SU-DHL-6 (cell line): ENCODE data around the gene GVQW3.

Experiments used
- H2AFZ ChIP-seq: fragments of 200-600 bp; sonication (generic); 2 replicates; pipeline ENCODE4 v1.6.1; 2014; ENCODE audit warnings: low read depth, mild to moderate bottlenecking, moderate library complexity, mixed read lengths, antibody characterized with exemption, low read length; ENCODE audit not compliant: severe bottlenecking
- H3F3A ChIP-seq: fragments of 200-600 bp; shearing (Covaris generic); 2 replicates; pipeline ENCODE4 v1.6.0; 2016; ENCODE audit warnings: antibody characterized with exemption, mild to moderate bottlenecking; ENCODE audit not compliant: insufficient read depth
- H3K27ac ChIP-seq: fragments of 200-600 bp; sonication (generic); 2 replicates; pipeline ENCODE4 v1.5.1; 2016; ENCODE audit warnings: low read depth, mild to moderate bottlenecking, low read length, moderate library complexity, mixed read lengths
- H3K27me3 ChIP-seq: fragments of 200-600 bp; sonication (generic), shearing (Covaris generic); 2 replicates; pipeline ENCODE4 v1.6.0; 2014; ENCODE audit warnings: mild to moderate bottlenecking, low read length
- H3K36me3 ChIP-seq: fragments of 200-600 bp; sonication (generic); 2 replicates; pipeline ENCODE4 v1.6.1; 2014; ENCODE audit warnings: mild to moderate bottlenecking, low read length, mixed read lengths
- H3K4me2 ChIP-seq: fragments of 300-600, 200-600 bp; shearing (Covaris generic), sonication (generic); 2 replicates; pipeline ENCODE4 v1.6.0; 2014; ENCODE audit warnings: low read length, low read depth, mild to moderate bottlenecking; ENCODE audit not compliant: poor library complexity, severe bottlenecking
- H3K4me3 ChIP-seq: fragments of 200-600 bp; sonication (generic); 2 replicates; pipeline ENCODE4 v1.5.1; 2014; ENCODE audit warnings: antibody characterized with exemption, low read length, mild to moderate bottlenecking, mixed read lengths; ENCODE audit not compliant: insufficient read depth, poor library complexity, severe bottlenecking
- H3K79me2 ChIP-seq: fragments of 200-600 bp; sonication (generic); 2 replicates; pipeline ENCODE4 v1.6.1; 2014; ENCODE audit warnings: mild to moderate bottlenecking, low read length, moderate library complexity; ENCODE audit not compliant: insufficient read depth
- H3K9ac ChIP-seq: fragments of 200-600 bp; sonication (generic); 2 replicates; pipeline ENCODE4 v1.7.0; 2014; ENCODE audit warnings: mild to moderate bottlenecking, low read length
- H3K9me2 ChIP-seq: fragments of 200-600 bp; sonication (generic); replicated peaks from 2 replicates; pipeline ENCODE4 v1.6.1; 2014; ENCODE audit warnings: low read length; ENCODE audit not compliant: insufficient read depth
- H3K9me3 ChIP-seq: fragments of 200-600 bp; sonication (generic); 2 replicates; pipeline ENCODE4 v1.6.1; 2014; ENCODE audit warnings: low read length, mixed read lengths; ENCODE audit not compliant: insufficient read depth
- H4K20me1 ChIP-seq: fragments of 200-600 bp; sonication (generic); 2 replicates; pipeline ENCODE4 v1.6.1; 2014; ENCODE audit warnings: low read depth, mild to moderate bottlenecking, antibody characterized with exemption, low read length, moderate library complexity, mixed read lengths
- CTCF ChIP-seq: fragments of 200-600 bp; sonication (generic); IDR thresholded peaks from one replicate; pipeline ENCODE4 v1.5.1; 2017; ENCODE audit warnings: antibody characterized with exemption, mild to moderate bottlenecking, low read length, moderate library complexity; ENCODE audit not compliant: insufficient read depth, poor library complexity, severe bottlenecking
- EZH2phosphoT487 ChIP-seq: fragments of 200-600 bp; sonication (generic), shearing (Covaris generic); conservative IDR thresholded peaks from 2 replicates; pipeline ENCODE4 v1.6.1; 2018; ENCODE audit warnings: mild to moderate bottlenecking, antibody characterized with exemption, low read length, moderate library complexity, mixed read lengths

GVQW3 gene

GRCh38 chr11:76380977-76381719 lies at the start of gene GVQW3, which contains the start of gene THAP12:
TSS of gene GVQW3 (plus strand) at chr11:76381323. CDS start at chr11:76381829, 506 bp downstream.
TSS of gene THAP12 (minus strand) at chr11:76381132. CDS start at chr11:76380836, 296 bp downstream.
- H4K20me1 ChIP-seq, result peaks cover 11% of the 10 kb centered on the region; the same call in 1 of the 2 replicates
- H3K4me3 ChIP-seq, result peak within 1 kb of the TSS; percentile 99
- H3K9me2 ChIP-seq, result no peaks in the 10 kb centered on the region
- H3K27me3 ChIP-seq, result no peaks in the 10 kb centered on the region
- H3K9me3 ChIP-seq, result no peaks in the 10 kb centered on the region
- H3K9ac ChIP-seq, result peak within 1 kb of the TSS; percentile 83
- H2AFZ ChIP-seq, result peak within 1 kb of the TSS; percentile 85
- peaks cover 51% of the 10 kb centered on the region for H3K79me2 ChIP-seq
- H3K4me2 ChIP-seq, result peak within 1 kb of the TSS; percentile 93
- peak within 1 kb of the TSS; percentile 75 for H3K27ac ChIP-seq
- no peaks in the 10 kb centered on the region for H3K36me3 ChIP-seq
- H3F3A ChIP-seq, result 0 out of 2 replicates have a peak, but pooled peaks cover 3% of the 10 kb centered on the region
- TF ChIP-seq CTCF (no peak), EZH2phosphoT487 (no peak)

GRCh38 chr11:76334826-76335389 lies 46.2 kb upstream of the GVQW3 start:
- no peak overlapping the region for H3K4me2 ChIP-seq
- no peaks in the 10 kb centered on the region for H3K9me2 ChIP-seq
- H3K36me3 ChIP-seq, result no peaks in the 10 kb centered on the region
- no peak for TF ChIP-seq EZH2phosphoT487
- TF ChIP-seq CTCF, result no peak
- H3K9ac ChIP-seq, result no peak overlapping the region
- H3K27ac ChIP-seq, result no peak overlapping the region
- no peaks in the 10 kb centered on the region for H3K27me3 ChIP-seq
- no peaks in the 10 kb centered on the region for H4K20me1 ChIP-seq
- H3K9me3 ChIP-seq, result peaks cover 25% of the 10 kb centered on the region; the same call in 1 of the 2 replicates
- H3F3A ChIP-seq, result no peaks in the 10 kb centered on the region
- no peaks in the 10 kb centered on the region for H3K79me2 ChIP-seq
- no peak overlapping the region for H2AFZ ChIP-seq
- no peak overlapping the region for H3K4me3 ChIP-seq

- TF ChIP-seq CTCF, result no peak
- no peak for TF ChIP-seq EZH2phosphoT487
- H3K4me2 ChIP-seq, result no peak overlapping the region
- no peaks in the 10 kb centered on the region for H3K36me3 ChIP-seq
- H3K9me2 ChIP-seq, result no peaks in the 10 kb centered on the region
- no peak overlapping the region for H3K27ac ChIP-seq
- H3K4me3 ChIP-seq, result no peak overlapping the region
- H2AFZ ChIP-seq, result no peak overlapping the region
- H3K9me3 ChIP-seq, result peaks cover 25% of the 10 kb centered on the region; the same call in 1 of the 2 replicates
- H4K20me1 ChIP-seq, result no peaks in the 10 kb centered on the region
- H3F3A ChIP-seq, result no peaks in the 10 kb centered on the region
- no peak overlapping the region for H3K9ac ChIP-seq
- no peaks in the 10 kb centered on the region for H3K79me2 ChIP-seq
- H3K27me3 ChIP-seq, result no peaks in the 10 kb centered on the region
These were observed 45.3 kb upstream of the GVQW3 start for GRCh38 chr11:76335842-76336241.
